HG03457 (cell line): Measurements from ENCODE around the gene FAT2.
"Not testable (repeated sequence)": the region's sequence is repeated elsewhere in the genome, so short reads cannot be mapped to it uniquely, and the experiment has no call there.

ENCODE experiments used
- ATAC-seq: cut with Tn5 transposase; IDR thresholded peaks from one replicate; pipeline ENCODE4 v1.9.1; 2021; ENCODE audit warnings: moderate number of reproducible peaks; ENCODE audit not compliant: unreplicated experiment

The FAT2 gene

GRCh38 chr5:151584057-151584937 is 6.8 kb downstream of the FAT2 start:
- ATAC-seq = no peak

GRCh38 chr5:151581812-151582583 is 9.1 kb downstream of the FAT2 start:
- no peak for ATAC-seq

GRCh38 chr5:151581347-151581746 is 9.8 kb downstream of the FAT2 start:
- no peak for ATAC-seq

GRCh38 chr5:151580858-151581257 is 10.3 kb downstream of the FAT2 start:
- no peak for ATAC-seq

- ATAC-seq = no peak
Observed at GRCh38 chr5:151580239-151580638, 10.9 kb downstream of the FAT2 start.

- not testable (repeated sequence) for ATAC-seq
Observed at GRCh38 chr5:151579146-151579545, 12.0 kb downstream of the FAT2 start.

- no peak for ATAC-seq
Observed at GRCh38 chr5:151578326-151579025, 12.7 kb downstream of the FAT2 start.

GRCh38 chr5:151577566-151577965 is 13.6 kb downstream of the FAT2 start:
- no peak for ATAC-seq

GRCh38 chr5:151574444-151574996 is 16.6 kb downstream of the FAT2 start:
- ATAC-seq = no peak

- ATAC-seq = no peak
Observed at GRCh38 chr5:151572657-151573368, 18.3 kb downstream of the FAT2 start.

GRCh38 chr5:151571270-151572173 is 19.6 kb downstream of the FAT2 start:
- no peak for ATAC-seq

- no peak for ATAC-seq
Observed at GRCh38 chr5:151570512-151571269, 20.4 kb downstream of the FAT2 start.

GRCh38 chr5:151570058-151570457 is 21.1 kb downstream of the FAT2 start:
- ATAC-seq = no peak

- ATAC-seq = no peak
Observed at GRCh38 chr5:151569132-151570046, 21.7 kb downstream of the FAT2 start.

GRCh38 chr5:151568036-151568435 is 23.1 kb downstream of the FAT2 start:
- no peak for ATAC-seq

GRCh38 chr5:151565971-151566370 is 25.2 kb downstream of the FAT2 start:
- ATAC-seq = no peak

- ATAC-seq = no peak
Observed at GRCh38 chr5:151562019-151562707, 29.0 kb downstream of the FAT2 start.
